Astrocyte (in vitro differentiated cells and primary cell): ENCODE measurements around the gene BRMS1.

Source experiments
- CTCF ChIP-seq: IDR thresholded peaks from 2 replicates; pipeline ENCODE4 v1.5.1; 2011; ENCODE audit warnings: low read depth, mild to moderate bottlenecking, inconsistent platforms, low read length, moderate library complexity; ENCODE audit not compliant: insufficient read depth
- EZH2 ChIP-seq: IDR thresholded peaks from 2 replicates; pipeline ENCODE4 v1.6.1; 2012; ENCODE audit warnings: mild to moderate bottlenecking, low read length, inconsistent platforms; ENCODE audit not compliant: insufficient read depth

GRCh38 chr11:66314561-66315497, 30.1 kb downstream of the BRMS1 start:
- TF ChIP-seq CTCF = no peak
- no peak for TF ChIP-seq EZH2
